Stimulated activated CD8-positive, alpha-beta memory T cell treated with anti-CD3 and anti-CD28 coated beads, Interleukin-2, amount 100 ng/mL, for 48 hours (primary cell): ENCODE results near the gene RFFL.
"Not testable (repeated sequence)": the region's sequence is repeated elsewhere in the genome, so short reads cannot be mapped to it uniquely, and the experiment has no call there.

Experiments
- DNase-seq, 2 donors: peaks; one replicate each; pipeline ENCODE4 v3.0.0-alpha.2; 2020; ENCODE audit warnings: low read depth in 2 of 2

The RFFL gene

DNA sequence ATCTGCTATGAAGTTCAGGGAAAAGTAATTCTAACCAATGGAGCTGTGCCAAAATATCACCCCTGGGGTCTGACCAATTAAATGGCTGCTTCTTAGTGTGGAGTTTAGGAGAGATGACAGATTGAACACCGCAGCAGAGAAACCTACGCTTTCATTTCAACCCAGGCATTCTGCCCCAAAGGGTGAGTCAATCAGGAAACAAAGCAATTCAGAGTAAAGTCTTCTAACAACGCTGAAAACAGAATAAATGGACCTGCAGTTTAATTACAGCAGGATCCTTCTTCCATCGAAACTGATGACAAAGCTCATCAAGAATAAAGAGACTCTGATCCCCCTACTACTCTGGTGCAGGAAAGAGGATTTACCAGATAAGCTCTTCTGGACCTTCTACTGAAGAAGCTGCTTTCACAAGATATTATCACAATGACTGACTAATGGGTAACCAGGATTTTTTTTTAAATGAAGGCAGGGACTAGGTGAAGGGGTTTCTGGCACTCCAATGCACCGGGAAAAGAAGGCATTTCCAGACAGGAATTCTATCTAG, 16.7 kb downstream of the RFFL start:
- peak; percentile 13 to 23 for DNase-seq

DNA sequence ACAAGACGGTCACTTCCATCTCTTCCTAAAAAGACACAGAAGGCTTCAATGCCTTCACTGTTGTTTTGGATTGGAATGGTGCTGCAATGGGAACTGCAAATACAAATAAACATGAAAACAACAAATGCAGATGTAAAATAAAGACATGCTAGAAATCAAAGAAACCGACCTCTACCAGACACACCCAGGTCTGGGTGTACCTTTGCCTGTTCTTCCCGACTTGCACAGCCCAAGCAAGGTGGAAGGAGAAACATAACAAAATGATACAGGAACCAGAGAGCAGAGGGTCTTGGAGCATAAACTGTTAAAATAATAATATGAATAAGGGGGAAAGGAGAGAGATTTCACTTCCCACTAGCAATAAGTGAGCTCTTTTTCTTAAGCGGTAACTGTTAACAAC, 17.3 kb downstream of the RFFL start:
- no peak for DNase-seq

DNA sequence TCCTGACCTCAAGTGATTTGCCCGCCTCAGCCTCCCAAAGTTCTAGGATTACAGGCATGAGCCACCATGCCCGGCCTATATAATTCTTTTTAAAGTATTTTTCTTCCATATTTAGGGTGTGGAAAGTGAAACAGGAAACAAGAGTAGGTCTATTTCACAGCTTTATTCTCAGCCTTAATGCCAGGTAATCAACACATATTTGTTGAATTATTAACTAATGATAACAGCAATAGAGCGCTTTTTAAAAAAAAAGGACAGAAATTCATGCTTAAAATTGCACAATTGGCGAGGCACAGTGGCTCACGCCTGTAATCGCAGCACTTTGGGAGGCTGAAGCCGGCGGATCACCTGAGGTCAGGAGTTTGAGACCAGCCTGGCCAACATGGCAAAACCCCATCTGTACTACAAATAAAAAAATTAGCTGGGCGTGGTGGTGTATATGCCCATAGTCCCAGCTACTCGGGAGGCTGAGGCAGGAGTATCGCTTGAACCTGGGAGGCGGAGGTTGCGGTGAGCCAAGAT, 18.0 kb downstream of the RFFL start:
- not testable (repeated sequence) for DNase-seq

DNA sequence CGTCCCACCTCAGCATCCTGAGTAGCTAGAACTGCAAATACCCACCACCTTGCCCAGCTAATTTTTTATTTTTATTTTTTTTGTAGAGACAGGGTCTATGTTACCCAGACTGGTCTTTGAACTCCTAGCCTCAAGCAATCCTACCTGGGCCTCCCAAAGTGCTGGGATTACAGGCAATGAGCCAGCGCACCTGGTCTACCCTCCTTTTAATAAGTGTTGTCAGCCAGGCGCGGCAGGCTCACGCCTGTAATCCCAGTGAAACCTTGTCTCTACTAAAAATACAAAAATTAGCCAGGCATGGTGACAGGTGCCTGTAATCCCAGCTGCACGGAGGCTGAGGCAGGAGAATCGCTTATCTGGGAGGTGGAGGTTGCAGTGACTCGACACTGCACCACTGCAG, 19.3 kb downstream of the RFFL start:
- no peak for DNase-seq

DNA sequence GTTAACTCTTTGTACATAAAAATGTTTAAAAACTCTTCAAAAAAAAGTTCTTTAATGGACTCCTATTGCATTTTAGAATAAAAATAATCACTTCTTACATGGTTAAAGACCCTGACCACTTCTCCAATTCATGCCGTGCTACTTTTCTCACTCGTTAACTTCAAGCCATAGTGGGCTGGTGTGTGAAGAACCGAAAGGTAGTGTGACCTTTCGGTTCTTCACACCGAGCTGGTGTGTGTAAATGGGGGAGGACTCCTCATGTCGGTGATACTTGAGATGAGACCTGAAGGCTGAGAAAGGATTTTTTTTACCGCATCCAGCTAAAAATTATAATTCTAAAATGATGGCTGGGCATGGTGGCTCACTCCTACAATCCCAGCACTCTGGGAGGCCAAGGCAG, 22.1 kb downstream of the RFFL start:
- DNase-seq: no peak

DNA sequence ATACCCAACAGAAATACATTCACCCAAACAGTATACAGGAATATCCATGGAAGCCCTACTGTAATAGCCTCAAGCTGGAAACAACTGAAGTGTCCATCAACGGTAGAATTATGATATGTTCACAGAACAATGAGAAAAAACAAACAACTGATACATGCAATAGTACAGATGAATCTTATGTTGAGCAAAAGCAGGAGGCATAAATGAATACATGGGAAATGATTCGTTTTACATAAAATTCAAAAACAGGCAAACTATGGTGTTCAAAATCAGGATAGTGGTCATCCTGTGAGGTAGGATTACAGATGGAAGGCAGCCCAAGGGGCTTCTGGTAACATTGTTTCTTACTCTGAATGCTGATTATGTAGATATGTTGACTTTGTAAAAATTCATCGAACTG, 25.1 kb downstream of the RFFL start:
- no peak for DNase-seq

DNA sequence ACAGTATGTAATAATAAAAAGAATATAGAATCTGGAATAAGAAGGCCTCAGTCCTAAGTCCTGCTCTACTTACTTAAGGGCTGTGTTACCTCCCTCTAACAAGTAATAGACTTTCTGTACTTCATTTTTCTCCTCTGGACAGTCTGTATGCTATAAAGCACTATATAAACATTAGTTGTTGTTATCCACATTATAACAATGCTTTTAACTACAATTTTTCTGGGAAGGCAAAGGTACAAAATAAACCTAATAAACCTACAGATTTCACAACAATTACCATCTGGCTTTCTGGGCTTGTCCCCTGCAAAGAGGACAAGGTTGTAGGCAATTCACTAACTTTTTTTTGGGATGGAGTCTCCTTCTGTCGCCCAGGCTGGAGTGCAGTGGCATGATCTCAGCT, 32.7 kb downstream of the RFFL start:
- DNase-seq: no peak

DNA sequence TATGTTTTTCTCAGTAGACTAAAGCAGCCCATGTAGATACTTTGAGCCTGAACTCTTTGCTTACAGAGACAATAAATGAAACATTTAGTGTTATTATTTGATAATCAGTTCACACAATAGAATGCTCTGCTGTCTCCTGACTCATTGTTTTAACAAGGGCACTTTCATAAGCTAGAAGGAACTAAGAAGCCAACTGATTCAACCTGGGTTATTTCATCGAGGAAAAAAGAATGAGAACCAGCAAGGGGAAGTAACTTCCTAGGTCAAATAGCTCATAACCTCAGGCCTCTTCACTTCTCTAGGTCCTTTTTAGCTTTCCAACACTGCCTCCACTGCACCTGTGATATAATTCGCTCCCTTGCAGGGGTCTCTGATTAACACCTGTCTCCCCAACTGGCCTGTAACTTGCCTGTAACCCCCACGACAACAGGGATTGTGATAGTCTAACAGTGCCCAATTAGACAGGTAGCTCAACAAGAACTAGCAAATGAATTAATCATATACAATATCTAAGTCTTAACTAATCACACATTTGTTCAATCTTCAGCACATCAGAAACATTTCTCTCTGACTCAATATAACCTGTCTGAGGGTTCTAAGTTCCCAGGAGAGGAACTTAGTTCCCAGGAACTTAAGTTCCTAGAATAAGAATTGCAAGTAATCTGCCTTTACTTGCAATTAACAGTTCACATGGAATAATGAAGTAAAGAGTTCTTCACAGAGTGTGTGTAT, 34.8 kb downstream of the RFFL start:
- DNase-seq: no peak

DNA sequence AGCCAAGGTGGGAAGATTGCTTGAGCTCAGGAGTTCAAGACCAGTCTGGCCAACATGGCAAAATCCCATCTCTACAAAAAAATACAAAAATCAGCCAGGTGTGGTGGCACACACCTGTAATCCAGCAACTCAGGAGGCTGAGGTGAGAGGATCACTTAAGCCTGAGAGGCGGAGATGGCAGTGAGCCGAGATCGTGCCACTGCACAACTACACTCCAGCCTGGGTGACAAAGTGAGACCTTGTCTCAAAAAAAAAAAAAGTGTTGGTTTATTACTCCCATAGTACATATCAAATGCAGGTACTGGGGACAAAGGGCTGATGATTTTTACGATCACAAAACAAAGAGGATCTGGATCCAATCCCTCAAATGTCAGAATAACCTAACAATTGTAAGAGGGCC, 35.4 kb downstream of the RFFL start:
- DNase-seq: not testable (repeated sequence)

DNA sequence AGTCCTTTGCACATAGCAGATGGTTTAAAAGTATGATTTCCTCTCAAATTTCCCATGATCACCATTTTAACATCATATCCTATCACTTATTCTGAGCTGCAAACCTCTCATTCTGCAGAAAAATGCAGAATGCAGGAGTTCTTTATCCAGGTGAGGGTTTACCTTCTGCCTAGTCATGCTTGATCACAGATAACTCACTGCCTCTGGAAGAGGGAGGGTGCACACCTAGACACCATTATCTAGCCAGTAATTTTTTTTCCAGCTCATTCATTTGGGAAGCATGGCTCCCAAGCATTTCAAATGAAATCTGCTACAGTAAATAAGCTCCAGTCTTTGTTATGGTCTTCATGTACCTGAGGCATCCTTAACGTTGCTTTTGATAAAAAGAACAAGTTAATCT, 38.0 kb downstream of the RFFL start:
- DNase-seq: no peak

DNA sequence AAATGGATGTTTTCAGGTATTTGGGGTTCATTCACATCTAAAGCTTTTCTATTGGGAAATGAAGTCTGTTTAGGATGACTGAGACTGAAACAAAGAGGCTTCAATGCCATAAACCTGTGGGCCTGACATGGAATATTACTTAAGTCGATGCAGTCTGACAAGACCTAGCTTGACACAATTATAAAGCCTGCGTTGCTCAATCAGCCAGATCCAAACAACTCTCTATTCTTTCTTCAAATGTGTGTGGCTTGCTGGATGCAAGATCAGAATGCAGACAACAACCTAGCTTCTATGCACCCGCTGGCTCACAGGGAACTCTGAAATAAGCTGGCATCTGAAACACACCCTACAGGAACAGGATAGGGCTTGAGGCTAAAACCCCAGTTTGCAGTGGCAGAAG, 40.0 kb downstream of the RFFL start:
- no peak for DNase-seq

DNA sequence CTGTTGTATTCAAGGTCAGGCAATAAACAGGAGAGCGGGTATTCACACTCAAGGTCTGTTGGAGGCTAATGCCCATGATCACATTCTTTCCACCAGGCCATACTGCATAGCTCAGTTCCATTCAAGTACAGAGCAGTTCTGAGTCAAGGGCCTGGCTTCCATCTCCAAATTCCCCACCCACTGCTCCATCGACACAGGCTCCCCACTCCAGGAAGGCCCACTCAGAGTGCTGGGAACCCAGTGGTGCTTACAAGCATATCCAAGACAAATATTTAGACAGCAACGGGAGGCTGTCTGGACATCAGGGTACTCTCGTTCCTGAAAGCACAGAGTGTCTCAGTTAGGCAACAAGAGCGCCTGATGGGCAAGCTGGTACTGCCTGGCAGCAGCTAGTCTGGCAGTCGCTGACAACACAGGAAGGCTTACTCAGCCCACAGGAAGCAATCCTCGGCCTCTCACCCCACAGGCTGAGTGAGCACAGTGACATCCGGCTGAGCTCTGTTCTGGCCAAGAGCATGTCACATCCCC, 40.9 kb downstream of the RFFL start:
- DNase-seq: peak; percentile 57

DNA sequence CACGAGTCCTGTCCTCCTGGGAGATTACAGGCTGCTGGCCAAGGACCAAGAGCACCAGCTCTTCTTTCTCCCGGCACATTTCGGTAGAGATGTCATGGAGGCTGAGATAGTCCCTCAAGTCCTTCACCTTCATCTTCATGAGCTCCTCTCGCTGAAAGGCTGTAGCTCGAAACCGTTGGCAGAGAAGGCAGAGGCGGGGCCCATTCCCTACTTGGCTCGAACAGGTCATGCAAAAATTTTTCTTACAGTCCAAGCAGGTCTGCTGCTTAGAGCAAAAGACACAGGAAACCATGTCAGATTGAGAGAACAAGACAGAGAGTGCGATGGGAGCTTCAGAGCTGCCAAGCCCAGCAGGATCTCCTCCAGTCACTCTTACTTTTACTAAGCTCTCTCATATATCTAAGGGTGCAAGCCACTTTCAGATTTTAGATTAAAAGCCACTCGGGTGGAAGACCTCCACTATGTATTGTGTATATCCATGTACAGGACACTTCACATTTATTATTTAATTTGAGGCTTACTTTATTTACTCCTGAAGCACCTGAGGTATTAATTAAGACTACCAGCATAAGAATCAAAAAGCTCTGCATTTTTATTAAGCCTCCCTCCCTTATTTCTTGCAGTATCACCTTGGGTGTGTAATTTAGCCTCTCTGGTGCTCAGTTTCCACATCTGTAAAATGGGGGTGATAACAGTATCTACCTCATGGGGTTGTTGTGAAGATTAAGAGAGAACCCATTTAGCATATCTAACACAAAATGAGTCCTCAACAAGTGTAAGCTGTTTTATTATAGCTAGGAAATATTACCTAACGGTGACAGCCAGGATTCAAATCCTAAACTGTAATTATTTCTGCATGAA, 41.8 kb downstream of the RFFL start:
- no peak for DNase-seq

DNA sequence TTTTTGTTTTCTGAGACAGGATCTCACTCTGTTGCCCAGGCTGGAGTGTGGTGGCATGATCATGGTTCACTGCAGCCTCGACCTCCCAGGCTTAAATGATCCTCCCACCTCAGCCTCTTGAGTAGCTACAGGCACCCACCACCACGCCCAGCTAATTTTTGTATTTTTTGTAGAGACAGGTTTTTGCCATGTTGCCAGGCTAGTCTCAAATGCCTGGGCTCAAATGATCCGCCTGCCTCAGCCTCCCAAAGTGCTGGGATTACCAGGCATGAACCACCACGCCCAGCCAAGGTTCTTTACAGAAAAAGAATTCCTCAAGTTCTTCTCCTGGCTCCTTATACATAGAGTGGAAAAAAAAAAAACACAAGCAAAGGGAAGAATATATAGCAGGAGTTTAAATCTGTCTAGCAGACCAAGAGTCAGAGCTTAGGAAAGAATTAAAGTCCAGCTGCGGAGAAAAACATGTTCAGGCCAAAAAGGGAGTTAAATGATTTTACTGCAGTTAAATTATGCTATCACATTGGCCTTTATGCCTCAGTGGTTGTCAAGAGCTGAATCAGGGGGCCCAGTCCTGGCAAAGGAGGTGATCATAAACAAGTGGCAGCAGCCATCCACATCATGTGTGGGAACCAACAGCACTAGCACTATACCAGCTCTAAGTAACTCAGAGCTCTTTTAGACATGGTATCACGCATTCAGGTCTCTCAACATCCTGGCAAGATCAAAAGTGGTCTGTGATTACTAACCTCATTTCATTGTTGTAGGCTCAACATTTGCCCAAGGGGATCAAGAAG, 43.9 kb downstream of the RFFL start:
- DNase-seq: no peak

DNA sequence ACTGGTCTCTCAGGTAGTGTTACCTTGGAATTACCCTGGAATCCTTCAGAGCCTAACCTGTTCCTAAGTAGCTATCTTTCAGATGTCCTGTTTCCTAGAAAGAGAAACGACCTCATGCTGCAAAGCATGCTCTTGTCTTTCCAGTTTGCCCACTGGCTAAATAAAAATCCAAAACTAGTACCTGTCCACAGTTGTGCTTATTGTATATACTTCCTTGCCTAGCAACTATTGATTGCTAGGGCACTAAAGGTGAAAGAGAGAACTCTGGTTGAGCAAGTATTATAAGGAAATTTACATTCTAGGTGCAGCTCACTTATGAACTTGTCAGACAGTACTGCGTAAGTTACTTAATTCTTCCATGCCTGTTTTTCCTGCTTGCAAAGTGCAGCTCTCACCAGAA, 44.7 kb downstream of the RFFL start:
- no peak for DNase-seq

DNA sequence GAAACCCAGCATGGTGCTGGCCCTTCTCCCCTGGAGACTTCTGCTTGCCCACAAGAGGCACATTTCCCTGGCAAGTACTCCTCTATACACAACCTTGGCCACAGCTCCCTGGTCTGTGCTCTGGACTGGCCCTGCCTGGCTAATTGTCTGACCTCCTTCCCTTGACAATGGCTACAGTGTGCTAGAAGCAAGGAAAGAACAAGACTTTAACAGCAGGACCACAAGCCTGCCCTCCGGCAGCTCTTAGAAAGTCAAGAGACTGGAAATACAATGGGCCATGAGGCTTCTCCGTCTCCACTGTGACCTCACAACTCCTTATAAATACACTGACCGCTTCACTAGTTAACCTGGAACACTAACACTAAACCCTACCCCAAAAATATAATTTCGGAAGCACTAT, 46.5 kb downstream of the RFFL start:
- DNase-seq: no peak

DNA sequence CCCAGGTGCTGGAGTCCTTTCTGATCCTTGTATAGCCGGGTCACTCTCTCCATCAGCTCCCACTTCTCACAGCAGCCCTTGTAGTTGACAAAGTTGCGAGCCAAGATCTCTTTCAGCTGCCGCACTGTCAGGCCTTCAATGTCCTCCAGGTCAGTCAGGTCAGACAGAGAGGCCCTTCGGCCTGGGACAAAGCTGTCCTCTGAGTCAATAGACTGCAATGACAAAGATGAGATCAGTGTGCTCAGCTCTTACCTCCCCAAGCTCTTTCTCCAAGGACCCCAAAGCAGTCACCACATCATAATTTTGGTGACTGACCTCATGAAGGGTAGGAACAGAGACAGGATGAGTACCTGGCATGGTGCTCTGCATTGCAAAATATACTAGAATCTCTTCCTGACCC, 47.1 kb downstream of the RFFL start:
- DNase-seq: no peak

DNA sequence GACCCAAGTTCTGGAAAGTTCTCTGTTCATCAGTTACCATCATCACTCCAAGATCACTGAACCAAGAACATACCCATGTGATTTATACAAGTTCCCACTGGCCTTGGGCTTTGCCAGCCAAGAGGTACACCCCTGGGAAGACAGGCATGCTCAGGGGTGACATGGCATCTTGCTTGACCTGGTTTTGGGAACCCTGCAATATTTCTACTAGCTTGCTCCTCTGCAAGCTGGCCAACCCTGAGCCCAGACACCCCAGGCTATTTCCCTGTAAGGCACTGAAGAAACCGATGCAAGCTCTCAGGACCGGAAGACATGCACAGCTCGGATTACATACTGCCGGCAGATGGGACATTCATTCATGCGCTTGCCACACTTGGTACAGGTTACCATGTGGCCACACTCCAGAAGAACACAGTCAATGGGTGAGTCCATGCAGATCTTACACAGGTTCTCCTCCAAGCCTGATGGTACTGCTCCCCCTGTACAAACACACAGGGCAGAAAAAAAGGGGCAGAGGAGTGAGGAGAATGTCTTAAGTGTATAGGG, 51.8 kb downstream of the RFFL start:
- no peak for DNase-seq

DNA sequence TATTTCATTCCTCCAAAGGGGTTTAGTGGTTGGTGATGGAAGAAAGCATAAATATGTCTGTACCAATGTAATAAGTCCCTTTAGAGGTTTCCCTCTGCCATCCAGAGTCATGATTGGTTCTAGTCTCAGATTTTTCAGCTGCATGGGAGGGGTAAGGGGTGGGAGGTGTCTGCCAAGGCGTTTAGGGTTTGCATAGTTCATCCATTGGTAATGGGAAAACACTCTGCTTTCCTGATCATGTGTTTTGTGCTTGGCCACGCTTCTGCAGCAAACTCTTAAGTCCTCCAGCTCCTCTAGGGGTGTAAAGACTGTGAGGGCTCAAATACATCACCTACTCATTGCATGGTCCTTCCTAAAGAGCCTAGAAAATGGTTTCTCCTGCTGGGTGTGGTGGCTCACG, 53.4 kb downstream of the RFFL start:
- DNase-seq: no peak

DNA sequence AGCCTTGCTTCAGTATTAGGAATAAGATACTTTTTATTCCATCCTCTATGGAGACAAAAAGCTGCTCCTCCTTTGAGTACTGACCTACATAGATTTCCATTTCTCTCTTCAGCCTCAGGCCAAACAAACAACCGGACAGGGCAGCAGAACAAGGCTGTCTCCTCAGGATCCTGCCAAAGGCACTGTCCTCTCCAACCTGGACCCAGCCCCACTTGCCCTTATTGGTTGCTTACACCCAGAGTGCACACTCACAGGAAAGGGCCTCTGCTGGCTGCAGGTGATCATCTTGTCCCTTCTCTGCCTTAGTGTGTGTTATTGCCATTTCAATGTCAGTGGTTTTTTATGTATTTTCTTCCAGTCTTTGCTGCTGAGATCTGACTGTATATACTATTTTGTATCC, 56.5 kb downstream of the RFFL start:
- no peak for DNase-seq

DNA sequence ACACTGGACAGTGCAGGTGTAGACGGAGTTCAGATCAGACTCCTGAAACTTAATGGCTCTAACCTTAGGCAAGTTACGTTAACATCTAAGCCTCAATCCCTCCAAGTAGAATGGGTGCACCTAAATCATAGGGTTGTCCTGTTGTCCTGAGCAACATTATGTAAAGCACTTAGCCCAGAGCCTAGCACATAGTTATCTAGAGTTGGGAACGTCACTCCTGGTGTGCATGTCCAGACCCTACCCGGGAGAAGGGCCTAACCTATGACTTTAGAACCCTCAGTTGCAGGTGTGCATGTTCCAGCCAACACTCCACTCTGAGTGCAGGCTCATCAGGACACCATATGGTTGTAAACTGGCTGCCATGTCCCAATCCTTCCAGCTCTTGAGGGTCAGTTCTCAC, 57.2 kb downstream of the RFFL start:
- DNase-seq: no peak
